Measurements from ENCODE around the gene CCDC102A. TPM values are rescaled to one million over a fixed set of nuclear protein-coding genes. Genes with fewer than 3 reads are reported as not detected.

CCDC102A gene
- total and polyA plus RNA-seq, 2 donors (not counting 3 experiments of a cell fraction or from before 2014, with no cell fraction given), result 7.8 to 12.2 TPM

- dilution Hi-C loops (cut with MboI; ENCODE audit: extremely low pct_ligation_motif_present, low sequenced_read_pairs), result no loop called here
- no peak for TF ChIP-seq EZH2 (IDR thresholded peaks at IDR 0.05; ENCODE audit: borderline replicate concordance, low read depth, low read length, severe bottlenecking)
- no peak for TF ChIP-seq JUN (IDR thresholded peaks at IDR 0.05; ENCODE audit: borderline replicate concordance, insufficient read depth, insufficient read length, low read depth)
- TF ChIP-seq, protein P1, sequence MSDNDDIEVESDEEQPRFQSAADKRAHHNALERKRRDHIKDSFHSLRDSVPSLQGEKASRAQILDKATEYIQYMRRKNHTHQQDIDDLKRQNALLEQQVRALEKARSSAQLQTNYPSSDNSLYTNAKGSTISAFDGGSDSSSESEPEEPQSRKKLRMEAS (IDR thresholded peaks at IDR 0.05; ENCODE audit: insufficient read depth, insufficient read length), result no peak
- peak; percentile 45 for TF ChIP-seq POLR2A (IDR thresholded peaks at IDR 0.05; ENCODE audit: low read depth, low read length)
- no peak for TF ChIP-seq GATA2 (IDR thresholded peaks at IDR 0.05; ENCODE audit: insufficient read depth, insufficient read length, low read depth, low read length)
- peak overlapping the region; percentile 87 for H3K4me2 ChIP-seq (ENCODE audit: insufficient read depth, low read length)
- H3K4me3 ChIP-seq (replicated peaks in 1 of 3; ENCODE audit: insufficient read depth in 1 of 3, low read depth in 1 of 3, low read length in 3 of 3), result peak overlapping the region; percentile 38 to 69 (median 68)
- no peaks in the 10 kb centered on the region for H3K9me1 ChIP-seq (replicated peaks; ENCODE audit: control insufficient read depth, extremely low read depth, insufficient read depth, low read length)
- no peak overlapping the region for H3K27ac ChIP-seq (ENCODE audit: insufficient read depth, low read depth, low read length)
- no peaks in the 10 kb centered on the region for H4K20me1 ChIP-seq (replicated peaks; ENCODE audit: control insufficient read depth, extremely low read depth, insufficient read depth, low read length)
- ChIA-PET CTCF (interaction anchor here (0.9 to 3.0 kb wide), 4 partner anchors 17 to 40 kb away, joined by 3 to 21 read pairs (median 3); partner anchors contain the start of genes CIAPIN1, COQ9 and POLR2C), POLR2A (interaction anchor here (0.6 kb wide), 1 partner anchor 37 kb away, joined by 5 read pairs; no protein-coding TSS in a partner anchor)
- peaks cover 0 to 5% of the 10 kb centered on the region in 2 experiments for H3K36me3 ChIP-seq (ENCODE audit: control insufficient read depth in 2 of 2, extremely low read depth in 1 of 2, insufficient read depth in 2 of 2, low read length in 2 of 2)
- peak overlapping the region; percentile 93 for H2AFZ ChIP-seq (ENCODE audit: low read depth, low read length)
- no TSS peak for BruUV-seq (replicated peaks)
- peaks cover 28% of the 10 kb centered on the region for H3K4me1 ChIP-seq (ENCODE audit: control insufficient read depth, extremely low read depth, insufficient read depth, low read length)
- peak overlapping the region; percentile 50 for H3K9ac ChIP-seq (replicated peaks; ENCODE audit: extremely low read depth, insufficient read depth, low read length)
- no peaks in the 10 kb centered on the region for H3K9me3 ChIP-seq (replicated peaks; ENCODE audit: control insufficient read depth, insufficient read depth, low read length)
- peak; percentile 33 for DNase-seq (ENCODE audit: low read depth, low spot score)
- no peaks in the 10 kb centered on the region for H3K27me3 ChIP-seq (ENCODE audit: control insufficient read depth in 2 of 2, insufficient read depth in 2 of 2, low read length in 2 of 2)
- H3K79me2 ChIP-seq (ENCODE audit: control insufficient read depth, insufficient read depth, low read length), result peaks cover 15% of the 10 kb centered on the region
- FAIRE-seq, result peak; percentile 91
- intact Hi-C loops (cut with micrococcal nuclease), result loop anchor here (10.0 kb wide), 1 partner anchor 165 kb away; no protein-coding TSS in a partner anchor
These were observed 57.0 kb downstream of the CCDC102A start for GRCh38 chr16:57479205-57479975.

Measured in endothelial cell of umbilical vein (primary cell).